NOMO-1 treated with DMSO at 0.1 percent for 48 hours (cell line): ENCODE measurements around the gene DNALI1.

Experiments used
- DNase-seq: peaks from one replicate; lab custom pipeline; 2025; ENCODE audit not compliant: unreplicated experiment; lab: John Stamatoyannopoulos, UW

Gene DNALI1

DNA sequence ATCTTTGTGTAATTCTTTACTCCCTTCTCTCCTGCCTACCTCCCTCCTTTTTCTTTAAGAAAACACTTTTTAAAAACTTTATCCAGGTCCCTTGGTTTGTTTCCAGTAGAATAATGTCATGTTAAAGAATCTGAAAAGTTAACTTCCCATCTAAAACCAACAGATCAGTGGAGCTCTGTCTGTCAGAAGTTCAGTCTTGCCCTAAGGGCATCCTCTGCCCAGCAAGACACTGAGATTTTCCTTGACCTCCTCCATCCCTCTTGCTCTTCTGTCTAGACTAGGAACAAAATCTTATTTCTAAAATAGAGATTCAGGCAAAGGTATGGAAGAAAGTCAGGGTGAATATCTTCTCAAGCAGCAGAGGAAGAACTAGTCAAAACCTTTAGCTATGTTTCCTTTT is 44.7 kb downstream of the DNALI1 start:
- no peak for DNase-seq

DNA sequence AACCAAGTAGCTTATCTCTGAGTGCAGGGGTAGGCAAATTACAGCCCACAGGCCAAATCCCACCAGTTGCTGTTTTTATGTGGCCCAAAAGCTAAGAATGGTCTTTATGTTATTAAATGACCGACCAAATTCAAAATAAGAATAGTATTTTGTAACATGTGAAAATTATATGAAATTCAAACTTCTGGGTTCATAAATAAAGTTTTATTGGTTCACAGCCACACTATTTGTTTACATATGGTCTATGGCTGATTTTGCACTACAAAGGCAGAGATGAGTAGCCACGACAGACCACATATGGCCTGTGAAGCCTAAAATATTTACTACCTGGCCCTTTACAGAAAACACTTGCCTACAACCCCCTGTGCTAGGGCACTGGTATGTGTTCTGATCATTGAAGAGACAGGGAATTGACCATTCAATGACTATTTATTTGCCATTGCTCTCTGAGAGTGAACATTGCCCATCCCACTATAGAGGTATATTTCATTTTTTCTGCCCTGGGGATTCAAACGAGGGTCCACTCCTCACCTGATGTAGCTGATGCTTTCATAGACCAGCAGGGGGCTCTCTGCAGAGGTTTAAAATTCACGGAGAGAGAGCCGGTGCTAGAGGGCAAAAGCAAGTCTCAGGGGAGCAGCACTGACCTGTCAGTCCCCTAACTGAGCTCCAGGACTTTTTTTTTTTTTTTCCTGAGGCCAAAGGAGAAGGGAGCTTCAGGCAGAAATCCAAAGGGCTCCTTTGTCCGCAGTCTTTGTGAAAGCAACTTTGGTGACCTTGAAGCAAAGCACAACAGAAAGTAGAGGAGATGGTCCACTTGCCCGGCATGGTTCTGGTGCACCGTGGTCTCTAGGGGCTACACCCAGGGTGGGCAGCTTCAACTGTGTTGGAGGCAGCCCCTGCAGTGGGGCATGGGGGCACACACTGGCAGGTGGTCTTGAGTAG is 46.3 kb downstream of the DNALI1 start:
- peak; percentile 44 for DNase-seq

DNA sequence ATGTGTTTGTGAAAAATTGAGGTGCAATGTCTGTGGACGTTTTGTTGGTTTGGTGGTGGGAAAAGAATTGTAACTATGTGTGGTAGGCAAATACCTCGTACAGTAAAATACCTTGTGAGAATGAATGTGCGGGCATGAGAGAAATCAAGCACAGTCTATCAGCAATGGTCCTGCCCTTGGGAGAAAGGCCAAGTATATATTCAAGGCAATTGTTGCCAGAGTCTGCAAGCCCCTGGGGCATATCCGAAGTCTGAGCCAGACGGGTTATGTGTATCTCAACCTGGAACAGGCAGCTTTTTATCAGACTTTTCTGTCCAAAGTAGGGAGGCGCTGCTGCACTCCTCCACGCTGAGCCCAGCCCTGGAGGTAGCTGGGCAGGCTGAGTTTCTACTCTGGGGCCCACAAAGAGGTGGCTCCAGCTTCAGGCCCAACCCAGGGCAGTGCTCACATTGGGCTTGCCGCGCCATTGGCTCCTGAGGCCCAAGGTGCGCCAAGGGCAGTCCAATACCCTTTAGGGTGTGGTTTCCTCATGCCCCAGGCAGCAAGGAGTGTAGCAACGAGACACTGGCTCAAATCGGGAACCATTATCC is 48.4 kb downstream of the DNALI1 start:
- DNase-seq, result no peak

DNA sequence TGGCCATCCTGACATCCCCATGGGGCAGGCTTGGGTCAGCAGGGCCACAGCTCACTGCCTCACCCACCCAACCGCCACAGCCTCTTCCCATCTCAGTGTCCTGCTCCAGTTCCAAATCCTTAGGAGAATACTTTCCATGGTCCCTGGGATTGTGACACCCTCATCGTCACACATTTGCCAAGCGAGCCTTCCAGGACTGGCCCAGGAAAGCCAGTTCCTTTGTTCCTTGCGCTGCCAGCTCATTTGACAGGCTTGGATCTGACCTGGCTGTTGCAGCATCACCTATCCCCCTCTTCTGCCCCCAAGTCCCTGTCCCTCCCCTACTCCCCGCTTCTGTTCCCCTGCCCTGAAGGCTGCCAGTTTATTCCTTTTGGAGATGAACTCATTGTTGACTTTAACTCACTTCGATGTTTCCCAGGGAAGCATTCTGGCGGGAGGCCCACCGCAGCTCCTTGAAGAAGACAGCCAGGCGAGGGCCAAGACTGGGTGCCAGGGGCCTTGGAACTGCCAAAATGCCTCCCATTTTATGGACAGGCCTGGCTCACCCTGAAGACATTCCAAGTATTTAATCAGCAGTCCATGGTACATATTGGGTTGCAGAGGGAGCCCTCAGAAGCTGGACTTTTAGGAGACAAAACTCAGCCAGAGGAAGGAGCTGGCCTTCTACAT is 49.2 kb downstream of the DNALI1 start:
- DNase-seq, result no peak

DNA sequence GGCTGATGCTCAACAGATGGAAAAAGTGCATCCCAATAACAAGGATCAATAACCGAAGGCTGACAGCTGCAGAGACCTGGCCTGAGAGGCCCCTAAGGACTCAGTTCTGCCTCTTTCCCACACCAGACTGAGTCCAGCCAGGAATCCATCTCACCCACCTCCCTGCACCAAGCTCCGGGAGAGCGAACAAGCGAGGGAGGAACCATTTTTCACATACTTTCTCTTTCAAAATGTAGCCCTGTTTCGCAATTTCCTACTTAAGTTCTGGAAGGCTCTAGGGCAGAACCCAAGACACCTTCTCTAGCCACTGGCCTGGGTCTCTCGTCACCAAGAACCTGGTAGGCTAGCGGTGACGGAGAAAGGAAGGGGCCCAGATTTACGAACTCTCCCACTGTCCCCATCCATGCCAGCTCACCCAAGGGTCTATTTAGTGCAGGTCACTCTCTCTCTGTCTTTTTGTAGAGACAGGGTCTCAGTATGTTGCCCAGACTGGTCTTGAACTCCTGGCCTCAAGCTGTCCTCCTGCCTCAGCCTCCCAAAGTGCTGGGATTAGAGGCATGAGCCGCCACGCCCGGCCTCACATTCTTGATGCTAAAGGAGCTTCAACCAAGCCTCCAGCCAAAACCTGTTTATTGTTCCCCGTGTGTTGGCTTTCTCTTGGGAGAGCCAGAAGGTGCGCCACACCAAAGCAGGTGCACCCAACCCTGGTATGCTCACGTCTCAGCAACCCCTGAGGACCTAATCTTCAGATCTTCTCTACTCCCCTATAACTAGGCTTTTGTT is 49.9 kb downstream of the DNALI1 start:
- peak; percentile 36 for DNase-seq

DNA sequence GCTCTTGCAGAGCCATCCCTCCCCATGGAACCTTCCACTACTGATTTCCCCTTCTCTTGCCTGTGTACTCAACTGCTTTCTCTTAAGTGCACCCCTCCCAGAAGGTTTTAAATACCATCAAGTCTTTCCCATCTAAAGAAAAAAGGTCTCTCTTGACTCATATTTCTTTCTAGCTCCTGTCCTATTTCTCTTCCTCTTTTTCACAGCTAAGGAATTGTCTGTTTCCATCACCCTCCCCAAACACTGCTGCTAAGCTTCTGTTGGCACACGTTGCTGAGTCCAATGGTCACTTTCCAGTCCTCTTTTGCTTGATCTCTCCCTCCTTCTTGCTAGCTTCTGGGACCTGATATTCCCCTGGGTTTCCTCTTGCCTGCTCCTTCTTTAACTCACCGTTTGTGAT is 52.3 kb downstream of the DNALI1 start:
- peak; percentile 45 for DNase-seq

DNA sequence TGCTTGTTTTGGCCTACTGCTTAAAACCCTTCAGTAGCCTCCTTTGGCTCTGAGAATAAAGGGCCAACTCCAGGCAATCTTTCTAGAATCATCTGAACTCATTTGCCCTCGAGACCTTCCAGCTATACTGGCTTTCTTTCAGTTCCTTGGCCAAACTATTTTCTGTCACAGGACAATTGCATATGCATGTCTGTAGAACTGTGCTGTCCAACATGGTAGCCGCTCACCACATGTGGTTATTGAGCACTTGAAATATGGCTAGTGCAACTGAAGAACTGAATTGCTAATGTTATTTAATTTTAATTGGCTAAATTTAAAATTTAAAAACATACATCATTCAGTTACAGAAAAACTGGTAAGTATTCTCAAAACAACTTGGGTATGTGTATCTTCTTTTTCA is 53.3 kb downstream of the DNALI1 start:
- no peak for DNase-seq

DNA sequence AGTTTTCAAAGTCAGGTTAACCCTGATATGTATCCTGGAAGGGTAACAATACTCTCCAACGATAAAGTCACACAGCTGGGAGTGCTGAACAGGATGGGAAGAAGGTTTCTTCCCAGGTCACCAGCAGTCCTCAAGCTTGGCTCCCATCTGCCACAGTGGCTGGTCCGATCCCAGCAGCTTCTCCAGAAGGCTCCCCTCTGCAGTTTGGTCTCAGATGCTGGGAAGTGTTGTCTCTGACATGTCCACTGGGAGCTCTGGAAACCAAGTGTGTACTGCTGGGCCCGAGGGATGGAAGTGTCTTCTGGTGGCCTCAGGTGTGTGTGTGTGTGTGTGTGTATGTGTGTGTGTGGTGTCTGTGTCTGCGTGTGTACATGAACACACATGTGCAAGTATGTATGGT is 55.4 kb downstream of the DNALI1 start:
- DNase-seq, result no peak

DNA sequence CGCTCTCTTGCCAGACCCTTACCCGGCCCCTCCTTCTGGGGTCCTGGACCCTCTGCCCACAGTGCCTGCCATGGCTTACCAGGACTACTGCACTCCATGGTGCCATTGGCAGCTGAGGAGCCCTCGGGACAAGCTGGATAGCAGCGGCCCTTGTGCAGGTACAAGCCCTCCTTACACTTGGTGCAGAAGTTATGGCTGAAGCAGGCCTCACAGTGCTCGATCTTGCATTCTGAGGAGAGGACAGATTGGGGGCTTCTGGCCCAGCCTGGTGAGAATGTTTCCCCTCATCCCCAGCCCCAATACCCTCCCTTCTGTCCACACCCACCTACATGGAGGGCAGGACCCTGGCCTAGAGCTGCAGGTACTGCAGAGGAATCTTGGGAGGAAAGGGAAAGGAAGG is 57.4 kb downstream of the DNALI1 start:
- no peak for DNase-seq

DNA sequence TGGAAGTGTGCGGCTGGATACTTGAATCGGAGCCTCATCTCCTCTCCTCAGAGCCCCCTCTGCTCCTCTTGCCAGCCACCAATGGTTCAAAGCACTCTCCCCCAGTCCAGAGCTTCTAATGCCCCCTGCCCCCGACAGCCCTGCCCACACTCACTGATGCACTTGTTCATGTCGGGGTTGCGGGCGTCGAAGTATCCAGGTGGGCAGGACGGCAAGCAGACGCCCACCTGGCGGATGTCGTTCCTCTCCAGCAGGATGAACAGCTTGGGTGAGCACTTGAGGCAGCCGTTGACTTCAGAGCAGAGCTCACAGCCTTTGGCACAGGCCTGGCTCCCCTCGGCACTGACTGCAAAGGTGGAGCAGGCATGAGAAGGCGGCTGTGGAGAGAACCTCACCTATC is 59.6 kb downstream of the DNALI1 start:
- no peak for DNase-seq
